ENCODE data around the gene BET1L.
A peak's percentile ranks its signal among the peaks of the same experiment; 100 is the strongest.
"Not testable (repeated sequence)": the region's sequence is repeated elsewhere in the genome, so short reads cannot be mapped to it uniquely, and the experiment has no call there.

Gene BET1L

DNA sequence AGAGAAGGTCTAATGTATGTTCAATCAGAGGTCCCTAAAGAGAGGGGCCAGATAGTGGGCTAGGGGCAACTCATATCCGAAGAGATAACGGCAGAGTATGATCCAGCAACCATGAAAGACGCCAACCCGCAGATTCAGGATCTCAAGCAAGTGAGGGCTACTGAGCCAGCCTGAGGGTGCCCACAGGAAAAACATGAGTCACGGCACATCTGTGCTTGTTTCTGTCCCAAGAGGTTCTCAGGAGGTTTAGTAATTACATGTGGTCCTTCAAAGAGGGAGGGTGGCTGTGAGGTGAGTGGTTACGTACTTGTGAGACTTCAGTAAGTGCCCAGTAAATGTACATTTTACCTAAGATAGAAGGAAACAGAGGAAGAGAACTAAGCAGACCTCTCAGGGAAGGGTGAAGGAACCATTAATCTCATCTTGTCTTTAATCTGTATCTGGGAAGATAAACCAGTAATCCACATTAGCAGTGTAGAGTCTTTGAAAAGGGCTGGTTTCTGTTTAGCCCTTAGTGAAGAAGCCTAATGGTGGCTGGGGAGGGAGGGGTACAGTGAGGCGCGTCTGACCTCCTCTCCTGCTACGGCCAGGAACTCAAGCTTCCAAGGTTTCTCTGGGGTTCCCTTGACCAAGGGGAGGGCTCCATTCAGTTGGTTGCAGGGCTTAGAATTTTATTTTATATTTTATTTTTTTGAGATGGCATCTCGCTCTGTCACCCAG, 18.7 kb upstream of the BET1L start:
- DNase-seq: no peak

DNA sequence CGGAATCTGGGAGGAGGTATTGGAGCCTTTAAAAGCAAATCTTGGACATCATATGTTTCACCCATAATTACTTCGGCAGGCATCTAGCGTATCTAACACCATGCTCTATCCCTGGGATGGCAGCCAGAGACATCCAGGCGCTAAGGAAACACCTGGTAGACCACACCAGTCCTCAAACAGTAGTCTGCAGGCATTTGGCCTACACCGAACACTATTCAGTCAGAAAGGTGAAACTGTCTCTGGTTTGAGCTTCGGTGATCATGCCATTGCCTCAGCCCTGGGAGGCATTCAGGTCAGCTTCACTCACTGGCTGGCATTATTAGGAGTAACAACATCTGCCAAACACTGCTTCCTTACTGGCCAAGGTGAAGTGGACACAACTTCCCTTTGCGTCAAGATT, 17.2 kb upstream of the BET1L start:
- no peak for DNase-seq

DNA sequence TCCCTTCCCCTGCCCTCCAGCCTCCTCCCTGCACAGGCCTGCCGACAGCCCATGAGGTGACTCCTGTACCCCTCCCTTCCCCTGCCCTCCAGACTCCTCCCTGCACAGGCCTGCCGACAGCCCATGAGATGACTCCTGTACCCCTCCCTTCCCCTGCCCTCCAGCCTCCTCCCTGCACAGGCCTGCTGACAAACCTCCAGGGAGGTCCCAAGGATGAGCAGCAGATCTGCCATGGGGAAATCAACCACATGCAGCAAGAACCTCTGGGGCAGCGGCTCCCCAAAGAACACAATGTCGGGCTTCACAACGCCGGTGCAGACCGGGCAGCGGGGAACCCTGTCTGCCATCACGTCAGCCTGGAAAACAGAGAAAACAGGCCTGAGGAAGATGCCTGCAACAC, 16.7 kb upstream of the BET1L start:
- DNase-seq: no peak

DNA sequence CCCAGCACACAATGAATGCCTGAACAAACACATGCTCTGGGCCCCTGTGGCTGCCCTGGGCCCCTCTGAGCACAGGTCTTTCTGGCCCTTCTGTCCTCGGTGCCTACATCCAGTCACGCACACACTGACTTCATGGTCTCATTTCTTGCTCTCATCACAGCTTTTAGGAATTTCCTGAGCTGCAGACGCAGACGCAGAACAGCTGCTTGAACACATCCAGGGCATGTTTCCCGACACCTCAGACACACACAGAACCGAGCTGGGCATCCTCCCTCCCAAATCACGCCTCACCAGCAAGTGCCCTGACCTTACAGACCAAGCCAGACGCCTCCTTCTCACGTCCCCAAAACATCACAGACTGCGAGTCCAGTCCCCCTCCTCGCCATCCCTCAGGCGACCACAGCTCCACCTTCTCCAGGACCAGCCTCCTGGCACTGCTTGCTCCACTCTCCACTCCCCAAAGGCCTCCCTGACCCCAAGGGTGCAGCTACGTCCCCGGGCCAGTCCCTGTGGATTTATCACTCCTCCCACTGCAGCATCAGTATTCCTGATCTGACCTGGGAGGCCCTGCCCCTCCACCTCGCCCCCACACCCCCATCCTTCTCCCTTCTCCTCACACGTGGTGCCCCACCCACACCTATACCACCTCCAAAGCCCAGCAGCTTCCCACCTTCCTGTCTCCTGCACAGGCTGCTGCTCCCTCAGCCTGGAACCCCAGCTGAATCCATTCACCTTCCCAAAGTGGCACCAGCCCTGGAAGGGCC, 16.0 kb upstream of the BET1L start:
- no peak for DNase-seq

DNA sequence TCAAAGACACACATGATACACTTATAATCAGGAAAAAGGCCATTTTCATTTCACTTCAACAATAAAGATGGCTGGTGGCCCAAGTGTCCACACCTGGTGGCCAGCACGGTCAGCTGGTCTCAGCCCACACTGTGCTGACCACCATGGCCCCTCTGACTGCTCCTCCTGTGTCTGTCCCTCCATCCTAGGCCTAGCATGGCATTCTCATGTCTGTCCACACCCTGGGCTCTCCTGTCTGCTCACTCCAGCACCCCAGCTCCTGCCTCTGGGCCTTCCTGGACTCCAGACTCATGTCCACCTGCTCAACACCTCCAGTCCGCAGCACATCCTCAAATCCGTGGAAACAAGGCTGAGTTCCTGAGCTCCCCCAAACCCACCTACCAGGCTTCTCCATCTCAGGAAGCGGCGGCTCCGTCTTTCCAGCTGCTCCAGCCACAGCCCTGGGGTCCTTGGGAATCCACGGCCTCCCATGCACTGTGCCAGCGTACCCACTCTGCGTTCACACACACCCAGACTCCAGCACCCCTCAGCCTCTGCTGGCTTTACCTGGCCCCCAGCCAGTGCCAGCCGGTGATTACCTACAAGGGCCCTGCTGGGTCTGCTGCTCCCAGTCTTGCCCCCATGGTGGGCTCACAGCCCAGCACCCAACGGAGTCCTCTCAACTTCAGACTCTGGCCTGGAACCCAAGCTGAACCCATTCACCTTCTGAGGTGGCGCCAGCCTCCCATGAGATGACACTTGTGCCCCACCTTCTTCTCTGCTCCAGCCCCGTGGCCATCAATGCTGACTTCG, 15.0 kb upstream of the BET1L start:
- no peak for DNase-seq

DNA sequence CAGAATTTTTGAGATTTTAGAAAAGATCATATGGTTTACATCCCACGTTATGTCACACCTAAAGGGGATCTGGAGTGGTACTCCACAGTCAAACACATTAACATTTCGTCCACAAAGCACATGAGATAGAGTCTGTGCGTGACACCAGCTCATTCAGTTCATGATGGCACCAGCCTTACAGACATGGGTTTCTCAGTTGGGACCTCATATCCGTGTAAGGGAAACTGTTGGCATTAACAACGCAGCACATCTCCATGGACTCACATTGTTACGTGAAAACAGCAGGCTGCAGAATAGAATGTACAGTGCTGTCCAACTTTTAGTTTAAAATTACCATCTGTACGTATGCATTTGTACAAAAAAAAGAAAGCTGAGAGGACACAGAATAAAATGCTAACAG, 14.3 kb upstream of the BET1L start:
- DNase-seq: no peak

DNA sequence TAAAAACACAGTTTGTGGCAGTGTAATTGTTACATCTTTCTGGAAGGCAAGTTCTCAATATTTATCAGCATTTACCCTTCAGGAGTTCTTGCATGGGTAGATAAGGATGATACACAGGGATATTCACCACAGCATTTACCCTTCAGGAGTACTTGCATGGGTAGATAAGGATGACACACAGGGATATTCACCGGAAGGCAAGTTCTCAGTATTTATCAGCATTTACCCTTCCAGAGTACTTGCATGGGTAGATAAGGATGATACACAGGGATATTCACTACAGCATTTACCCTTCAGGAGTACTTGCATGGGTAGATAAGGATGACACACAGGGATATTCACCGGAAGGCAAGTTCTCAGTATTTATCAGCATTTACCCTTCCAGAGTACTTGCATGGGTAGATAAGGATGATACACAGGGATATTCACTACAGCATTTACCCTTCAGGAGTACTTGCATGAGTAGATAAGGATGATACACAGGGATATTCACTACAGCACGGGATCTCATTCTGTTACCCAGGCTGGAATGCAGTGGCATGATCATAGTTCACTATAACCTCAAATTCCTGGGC, 13.5 kb upstream of the BET1L start:
- DNase-seq: not testable (repeated sequence)

DNA sequence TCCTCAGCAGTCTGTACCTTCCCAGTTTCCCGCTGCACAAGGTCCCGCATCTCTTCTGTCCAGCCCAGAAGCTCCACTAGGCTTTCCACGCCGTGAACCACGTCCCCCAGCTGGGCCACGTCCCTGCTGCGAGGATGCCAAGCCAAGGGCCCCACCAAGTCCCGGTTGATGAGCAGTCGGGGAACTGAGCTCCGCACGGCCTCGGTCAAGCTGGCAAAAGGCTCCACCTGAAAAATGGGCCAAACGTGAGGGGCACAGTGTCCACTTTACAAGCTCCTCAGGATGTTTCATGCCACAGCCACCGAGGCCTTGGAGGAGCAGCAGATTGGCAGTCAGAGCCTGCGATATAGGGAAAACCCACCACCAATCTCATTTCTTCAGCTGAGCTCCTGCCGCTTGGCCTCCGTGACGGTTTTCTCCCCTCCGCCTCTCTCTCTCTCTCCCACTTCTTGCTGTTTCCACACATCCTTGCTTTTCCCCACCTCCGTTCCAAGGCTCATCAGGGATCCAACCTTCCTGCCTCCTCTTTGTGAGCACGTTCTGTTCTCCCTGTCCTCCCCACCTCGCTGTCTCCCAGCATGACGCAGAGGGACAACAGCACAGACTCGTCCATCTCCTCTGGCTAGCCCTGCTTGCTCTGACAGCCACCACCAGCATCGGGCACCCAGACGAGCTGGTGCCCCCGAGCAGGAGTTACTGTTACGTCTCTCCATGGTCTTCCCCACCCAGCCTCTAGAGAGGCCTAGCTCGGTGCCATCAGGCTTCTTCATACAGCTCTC, 11.8 kb upstream of the BET1L start:
- DNase-seq: no peak

DNA sequence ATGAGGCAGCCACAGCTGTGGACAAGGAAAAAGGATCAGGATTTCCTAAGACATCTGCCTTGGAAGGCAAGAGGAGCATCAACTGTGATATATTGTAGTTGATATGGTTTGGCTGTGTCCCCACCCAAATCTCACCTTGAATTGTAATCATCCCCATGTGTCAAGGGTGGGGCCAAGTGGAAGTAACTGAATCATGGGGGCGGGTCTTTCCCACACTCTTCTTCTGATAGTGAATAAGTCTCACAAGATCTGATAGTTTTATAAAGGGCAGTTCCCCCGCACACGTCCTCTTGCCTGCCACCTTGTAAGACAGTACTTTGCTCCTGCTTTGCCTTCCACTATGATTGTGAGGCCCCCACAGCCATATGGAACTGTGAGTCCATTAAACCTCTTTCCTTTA, 10.5 kb upstream of the BET1L start:
- no peak for DNase-seq

DNA sequence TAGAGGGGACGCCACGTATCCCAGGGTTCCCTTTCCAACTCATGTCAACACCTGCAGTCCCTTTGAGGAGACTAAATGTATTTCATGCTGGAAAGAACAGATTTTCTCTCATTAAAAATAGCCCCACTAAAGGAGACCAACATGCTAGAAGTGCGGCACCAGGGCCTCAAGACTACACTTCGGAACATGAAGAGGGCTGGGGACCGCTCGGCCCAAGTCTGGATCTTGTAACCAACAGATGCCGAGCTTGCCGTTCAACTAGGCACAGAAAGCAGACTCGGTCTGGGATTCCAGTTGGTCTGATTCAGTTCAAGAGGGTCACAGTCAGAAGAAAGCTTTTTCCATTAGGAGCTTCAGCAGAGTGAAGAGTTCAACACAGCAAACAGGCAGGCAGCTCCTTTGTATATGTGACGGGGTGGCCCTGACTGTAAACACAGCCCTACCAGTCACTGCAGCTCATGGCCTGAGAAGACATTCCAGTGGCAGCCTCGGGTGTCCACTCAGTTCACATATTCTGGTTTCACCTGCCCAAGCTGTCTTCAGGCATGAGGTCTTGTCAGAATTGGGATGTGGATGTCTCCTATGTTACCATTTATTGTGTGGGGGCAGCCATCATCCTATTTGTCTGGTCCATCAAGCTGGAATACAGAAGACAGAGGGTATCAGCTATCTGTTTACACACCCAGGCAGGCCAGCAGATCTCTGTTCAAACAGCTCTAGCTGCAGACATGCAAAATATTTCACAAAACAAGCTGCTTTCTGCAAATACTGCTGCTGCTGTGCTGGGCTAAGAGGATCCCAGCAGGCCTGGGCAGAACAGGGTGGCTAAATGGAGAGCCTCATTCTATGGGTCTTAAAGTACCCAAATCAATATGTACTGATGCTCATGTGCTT, 9.1 kb upstream of the BET1L start:
- no peak for DNase-seq

DNA sequence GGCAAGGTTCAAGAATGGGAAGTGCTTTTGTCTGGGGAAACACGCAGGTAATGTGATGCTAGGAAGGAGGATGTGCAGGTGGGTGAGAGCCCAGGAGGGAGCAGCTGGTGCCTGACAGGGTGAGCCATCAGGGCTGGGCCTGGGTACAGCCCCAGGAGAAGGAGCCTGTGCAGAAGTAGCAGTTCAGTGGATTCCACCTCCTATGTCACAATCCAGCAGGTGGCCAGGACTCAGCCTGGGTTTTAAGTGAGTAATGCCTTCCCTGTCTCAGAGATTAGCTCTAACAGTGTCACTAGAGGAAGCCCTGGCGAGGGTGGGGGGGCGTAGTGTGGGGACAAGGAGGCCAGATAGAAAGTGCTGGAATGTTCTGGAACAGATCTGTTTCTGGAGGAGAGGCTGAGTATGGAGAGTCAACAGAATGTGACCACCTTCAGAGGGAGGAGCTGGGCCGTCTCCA, 8.4 kb upstream of the BET1L start:
- no peak for DNase-seq

DNA sequence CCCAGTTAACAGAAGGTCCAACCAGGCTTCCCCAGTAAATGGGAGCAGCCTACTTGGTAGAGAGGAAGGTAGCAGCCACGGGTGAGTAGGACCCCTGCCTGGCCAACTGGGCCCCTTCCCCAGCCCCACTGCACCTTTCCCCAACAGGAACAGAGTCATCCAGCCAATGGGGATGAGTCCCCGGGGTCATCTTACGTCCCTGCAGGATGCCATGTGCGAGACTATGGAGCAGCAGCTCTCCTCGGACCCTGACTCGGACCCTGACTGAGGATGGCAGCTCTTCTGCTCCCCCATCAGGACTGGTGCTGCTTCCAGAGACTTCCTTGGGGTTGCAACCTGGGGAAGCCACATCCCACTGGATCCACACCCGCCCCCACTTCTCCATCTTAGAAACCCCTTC, 6.9 kb upstream of the BET1L start:
- no peak for DNase-seq

DNA sequence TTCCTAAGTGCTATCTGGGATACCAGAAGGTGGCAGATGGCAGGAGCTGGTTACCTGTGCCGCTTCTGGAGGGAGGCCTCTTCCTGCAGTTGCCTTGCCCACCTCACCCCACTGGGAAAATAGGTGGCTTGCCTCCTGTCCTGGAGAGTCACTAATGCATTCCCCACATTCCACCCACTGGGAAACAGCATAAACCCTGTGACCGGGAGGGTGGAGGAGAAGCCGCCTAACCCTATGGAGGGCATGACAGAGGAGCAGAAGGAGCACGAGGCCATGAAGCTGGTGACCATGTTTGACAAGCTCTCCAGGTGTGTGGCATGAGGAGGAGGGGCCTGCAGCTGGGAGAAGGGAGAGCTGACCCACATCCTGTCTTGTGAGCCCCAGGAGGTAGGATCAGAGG, 5.9 kb upstream of the BET1L start:
- no peak for DNase-seq

DNA sequence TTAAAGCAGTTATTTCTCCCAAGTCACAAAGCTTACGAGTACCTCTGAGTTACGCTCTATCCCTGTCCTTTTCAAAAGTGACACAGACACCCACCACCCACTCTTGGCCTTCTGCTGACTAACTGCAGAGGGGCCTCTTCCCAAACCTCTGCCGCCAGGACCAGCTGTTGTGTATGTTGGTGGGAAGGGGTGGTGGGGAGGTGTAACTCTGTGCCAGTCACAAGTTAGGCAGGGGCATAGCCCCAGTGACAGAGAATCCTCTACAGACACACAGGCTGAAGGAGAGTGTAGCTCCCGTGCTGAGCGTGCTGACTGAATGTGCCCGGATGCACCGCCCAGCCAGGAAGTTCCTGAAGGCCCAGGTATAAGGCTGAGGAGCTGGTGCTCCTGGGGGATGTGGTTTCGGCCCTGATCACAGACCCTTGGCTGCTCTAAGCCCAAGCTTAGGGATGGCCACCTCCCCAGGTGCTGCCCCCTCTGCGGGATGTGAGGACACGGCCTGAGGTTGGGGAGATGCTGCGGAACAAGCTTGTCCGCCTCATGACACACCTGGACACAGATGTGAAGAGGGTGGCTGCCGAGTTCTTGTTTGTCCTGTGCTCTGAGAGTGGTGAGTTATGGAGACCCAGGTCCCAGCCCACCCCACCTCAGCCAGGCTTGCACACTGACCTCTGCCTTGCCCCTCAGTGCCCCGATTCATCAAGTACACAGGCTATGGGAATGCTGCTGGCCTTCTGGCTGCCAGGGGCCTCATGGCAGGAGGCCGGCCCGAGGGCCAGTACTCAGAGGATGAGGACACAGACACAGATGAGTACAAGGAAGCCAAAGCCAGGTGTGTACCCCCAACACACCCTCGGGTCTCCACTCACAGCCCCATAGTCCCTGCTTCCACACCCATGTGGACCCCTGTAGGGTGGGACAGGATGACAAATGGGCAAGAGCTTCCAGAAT, 5.2 kb upstream of the BET1L start:
- no peak for DNase-seq

DNA sequence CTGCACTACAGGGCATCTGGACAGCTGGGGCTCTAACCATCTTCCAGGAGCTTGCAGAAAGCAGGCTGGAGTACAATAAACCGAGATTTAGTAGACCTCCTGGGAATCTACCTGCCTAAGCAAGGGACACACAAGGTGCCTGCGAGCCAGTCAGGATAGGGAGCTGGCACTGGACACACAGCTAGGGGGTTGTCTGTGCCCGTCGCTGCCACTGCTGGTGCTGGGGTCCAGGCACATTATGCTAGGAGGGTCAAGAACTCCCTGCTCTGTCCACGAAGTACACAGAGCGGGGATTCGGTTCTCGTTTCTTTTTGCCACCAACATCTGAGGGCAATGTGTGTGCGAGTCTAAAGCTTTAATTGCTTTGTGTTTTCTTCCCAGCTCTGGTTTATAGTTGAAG, 4.5 kb upstream of the BET1L start:
- no peak for DNase-seq

DNA sequence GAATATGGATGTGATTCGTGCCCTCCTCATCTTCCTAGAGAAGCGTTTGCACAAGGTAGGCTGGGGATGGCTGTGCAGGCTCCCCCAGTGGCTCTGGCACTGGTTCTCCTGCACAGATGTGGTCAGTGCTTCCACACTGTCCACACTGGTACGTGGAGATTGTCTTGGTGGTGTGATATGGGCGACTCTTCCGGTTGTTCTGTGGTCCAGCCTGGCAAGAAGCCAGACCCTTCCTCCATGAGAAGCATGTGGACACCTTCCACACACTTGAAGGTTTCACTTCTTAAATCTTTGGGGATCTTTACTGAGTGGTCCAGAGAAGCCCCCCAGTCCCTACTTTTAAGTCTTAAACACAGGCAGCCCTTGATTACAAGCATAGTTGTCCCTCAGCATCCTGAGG, 4.1 kb upstream of the BET1L start:
- no peak for DNase-seq

DNA sequence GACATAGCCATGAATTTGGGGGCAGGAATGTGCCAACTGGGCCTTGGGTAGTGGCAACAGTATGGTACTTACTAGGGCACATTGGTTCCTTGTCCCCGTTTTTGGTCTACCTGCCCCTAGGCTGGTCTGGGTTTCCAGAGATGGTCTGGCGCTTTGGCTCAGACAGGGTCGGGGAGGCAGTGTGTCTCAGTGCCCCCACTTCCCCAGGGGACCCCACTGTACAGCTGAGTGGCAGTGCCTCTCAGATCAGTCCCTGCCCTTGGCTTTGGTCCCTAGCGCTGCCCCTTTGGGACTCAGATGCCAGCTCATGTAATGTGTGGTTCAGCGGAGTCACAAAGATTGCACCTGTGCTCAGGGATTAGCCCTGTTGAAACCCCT, 3.6 kb upstream of the BET1L start:
- DNase-seq: no peak

DNA sequence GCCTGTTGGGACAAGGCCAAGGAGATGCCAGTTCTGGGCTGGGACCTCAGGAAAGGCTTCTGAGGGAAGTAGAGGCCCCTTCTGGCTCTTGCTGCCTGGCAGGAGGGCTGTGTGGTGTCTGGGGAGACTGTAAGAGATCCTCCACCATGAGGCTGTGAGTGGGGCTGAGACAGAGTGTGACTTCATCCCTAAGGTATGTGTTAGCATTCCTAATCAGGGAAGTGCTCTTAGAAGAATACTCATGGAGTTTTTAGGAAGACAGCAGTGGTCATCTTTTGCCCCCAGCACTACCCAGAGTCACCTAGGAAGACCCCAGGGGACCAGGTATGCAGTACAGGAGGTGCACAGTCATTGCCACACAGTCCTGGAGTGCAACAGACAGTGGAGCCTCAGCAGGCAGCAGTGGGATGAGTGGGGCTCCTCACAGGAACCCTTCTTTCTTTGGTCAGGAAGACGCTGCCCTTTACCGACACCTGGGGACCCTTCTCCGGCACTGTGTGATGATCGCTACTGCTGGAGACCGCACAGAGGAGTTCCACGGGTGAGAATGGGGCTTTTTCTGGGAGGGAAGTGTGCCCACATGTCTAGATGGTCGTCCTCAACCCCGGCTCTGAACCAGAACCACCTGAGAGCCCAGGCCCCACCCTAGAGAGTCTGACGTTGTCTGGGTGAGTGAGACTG, 3.1 kb upstream of the BET1L start:
- peak; percentile 89 for DNase-seq

DNA sequence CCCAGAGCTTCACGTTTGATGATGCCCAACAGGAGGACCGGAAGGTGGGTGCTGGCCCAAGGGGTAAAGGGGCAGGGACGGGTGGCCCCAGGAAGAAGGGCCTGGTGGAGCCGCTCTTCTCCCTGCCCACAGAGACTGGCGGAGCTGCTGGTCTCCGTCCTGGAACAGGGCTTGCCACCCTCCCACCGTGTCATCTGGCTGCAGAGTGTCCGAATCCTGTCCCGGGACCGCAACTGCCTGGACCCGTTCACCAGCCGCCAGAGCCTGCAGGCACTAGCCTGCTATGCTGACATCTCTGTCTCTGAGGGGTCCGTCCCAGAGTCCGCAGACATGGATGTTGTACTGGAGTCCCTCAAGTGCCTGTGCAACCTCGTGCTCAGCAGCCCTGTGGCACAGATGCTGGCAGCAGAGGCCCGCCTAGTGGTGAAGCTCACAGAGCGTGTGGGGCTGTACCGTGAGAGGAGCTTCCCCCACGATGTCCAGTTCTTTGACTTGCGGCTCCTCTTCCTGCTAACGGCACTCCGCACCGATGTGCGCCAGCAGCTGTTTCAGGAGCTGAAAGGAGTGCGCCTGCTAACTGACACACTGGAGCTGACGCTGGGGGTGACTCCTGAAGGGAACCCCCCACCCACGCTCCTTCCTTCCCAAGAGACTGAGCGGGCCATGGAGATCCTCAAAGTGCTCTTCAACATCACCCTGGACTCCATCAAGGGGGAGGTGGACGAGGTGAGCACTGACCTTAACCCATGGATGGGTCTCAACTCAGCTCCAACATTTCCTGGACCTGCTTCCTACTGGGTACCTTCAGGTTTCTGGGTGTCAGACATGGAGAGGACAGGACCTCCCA, 2.3 kb upstream of the BET1L start:
- no peak for DNase-seq

Measured in 8988T (cell line).